ENCODE results near the gene CHN2. TPM values are rescaled to one million over a fixed set of nuclear protein-coding genes. Genes with fewer than 3 reads are reported as not detected.

CHN2 gene
- total RNA-seq, 4 donors from 2014 or later = 7.6 to 15.3 (median 10.0) TPM

DNA sequence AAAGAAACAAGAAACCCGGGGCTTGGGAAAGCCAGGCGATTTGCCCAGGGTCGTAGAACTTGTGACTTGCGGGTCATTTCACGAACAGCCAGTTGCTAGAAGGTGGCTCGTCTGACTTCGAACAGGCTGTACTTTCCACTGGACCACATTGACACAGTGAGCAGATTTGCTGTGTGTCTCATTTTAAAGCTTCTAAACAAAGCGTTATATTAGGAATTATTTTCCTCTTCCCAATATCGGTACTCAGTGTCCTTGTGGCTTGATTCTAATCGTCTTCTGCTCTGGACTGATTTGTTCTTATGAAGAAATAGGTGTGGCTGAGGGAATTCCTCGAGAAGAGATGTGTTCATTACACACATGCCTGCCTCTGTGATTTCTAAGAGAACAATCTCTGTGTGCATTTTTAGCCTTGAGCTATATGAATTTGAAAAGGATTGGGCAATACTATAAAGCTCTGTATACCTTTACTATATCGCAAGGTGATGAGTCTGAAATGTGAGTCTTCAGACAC lies 219.1 kb downstream of the CHN2 start:
- Histone ChIP-seq H3K9me3 (no peaks in the 10 kb centered on the region), H3K4me1 (no peaks in the 10 kb centered on the region), H3K4me3 (no peak overlapping the region), H3K27me3 (no peaks in the 10 kb centered on the region), H3K36me3 (no peaks in the 10 kb centered on the region), H3K27ac (no peak overlapping the region)
- 77 to 86% methylated on average over 11 to 12 of the region's 12 CpGs for WGBS, 2 donors (ENCODE audit: low coverage in 1 of 2)
- TF ChIP-seq, protein P1, sequence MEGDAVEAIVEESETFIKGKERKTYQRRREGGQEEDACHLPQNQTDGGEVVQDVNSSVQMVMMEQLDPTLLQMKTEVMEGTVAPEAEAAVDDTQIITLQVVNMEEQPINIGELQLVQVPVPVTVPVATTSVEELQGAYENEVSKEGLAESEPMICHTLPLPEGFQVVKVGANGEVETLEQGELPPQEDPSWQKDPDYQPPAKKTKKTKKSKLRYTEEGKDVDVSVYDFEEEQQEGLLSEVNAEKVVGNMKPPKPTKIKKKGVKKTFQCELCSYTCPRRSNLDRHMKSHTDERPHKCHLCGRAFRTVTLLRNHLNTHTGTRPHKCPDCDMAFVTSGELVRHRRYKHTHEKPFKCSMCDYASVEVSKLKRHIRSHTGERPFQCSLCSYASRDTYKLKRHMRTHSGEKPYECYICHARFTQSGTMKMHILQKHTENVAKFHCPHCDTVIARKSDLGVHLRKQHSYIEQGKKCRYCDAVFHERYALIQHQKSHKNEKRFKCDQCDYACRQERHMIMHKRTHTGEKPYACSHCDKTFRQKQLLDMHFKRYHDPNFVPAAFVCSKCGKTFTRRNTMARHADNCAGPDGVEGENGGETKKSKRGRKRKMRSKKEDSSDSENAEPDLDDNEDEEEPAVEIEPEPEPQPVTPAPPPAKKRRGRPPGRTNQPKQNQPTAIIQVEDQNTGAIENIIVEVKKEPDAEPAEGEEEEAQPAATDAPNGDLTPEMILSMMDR (IDR thresholded peaks at IDR 0.05) = no peak
- no peak for TF ChIP-seq POLR2A (IDR thresholded peaks at IDR 0.05)
- TF ChIP-seq POLR2AphosphoS5 (IDR thresholded peaks at IDR 0.05) = no peak
- TF ChIP-seq EP300 (IDR thresholded peaks at IDR 0.05) = no peak
- ATAC-seq = no peak

DNA sequence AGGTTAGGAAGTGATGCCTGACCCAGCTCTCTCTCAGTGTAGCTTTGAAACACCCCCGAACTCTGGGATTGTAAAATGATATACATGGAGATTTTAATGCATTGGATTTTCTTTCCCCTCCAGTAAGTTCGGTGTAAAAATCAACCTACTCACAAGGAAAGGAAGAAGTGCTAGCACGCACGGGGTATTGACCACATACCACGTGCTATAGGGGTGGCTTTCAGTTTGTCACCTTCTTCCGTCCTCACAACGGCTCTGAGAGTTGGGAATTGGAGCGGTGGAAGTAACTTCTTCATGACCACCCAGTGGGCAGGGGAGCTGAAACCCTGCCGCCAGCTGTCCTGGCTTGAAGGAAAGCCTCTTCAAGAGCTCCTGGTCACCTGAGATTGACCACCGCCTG lies 219.6 kb downstream of the CHN2 start:
- WGBS, 2 donors (ENCODE audit: low coverage in 1 of 2) = 91 to 100% methylated on average over 8 of the region's 10 CpGs
- ATAC-seq = no peak
- no peaks in the 10 kb centered on the region for H3K4me1 ChIP-seq
- no peaks in the 10 kb centered on the region for H3K27me3 ChIP-seq
- no peak overlapping the region for H3K27ac ChIP-seq
- no peak overlapping the region for H3K4me3 ChIP-seq
- H3K36me3 ChIP-seq = no peaks in the 10 kb centered on the region
- H3K9me3 ChIP-seq = no peaks in the 10 kb centered on the region
- TF ChIP-seq POLR2AphosphoS5 (IDR thresholded peaks at IDR 0.05) (no peak), EP300 (IDR thresholded peaks at IDR 0.05) (no peak), POLR2A (IDR thresholded peaks at IDR 0.05) (no peak)
- TF ChIP-seq, protein P1 (IDR thresholded peaks at IDR 0.05) = no peak

DNA sequence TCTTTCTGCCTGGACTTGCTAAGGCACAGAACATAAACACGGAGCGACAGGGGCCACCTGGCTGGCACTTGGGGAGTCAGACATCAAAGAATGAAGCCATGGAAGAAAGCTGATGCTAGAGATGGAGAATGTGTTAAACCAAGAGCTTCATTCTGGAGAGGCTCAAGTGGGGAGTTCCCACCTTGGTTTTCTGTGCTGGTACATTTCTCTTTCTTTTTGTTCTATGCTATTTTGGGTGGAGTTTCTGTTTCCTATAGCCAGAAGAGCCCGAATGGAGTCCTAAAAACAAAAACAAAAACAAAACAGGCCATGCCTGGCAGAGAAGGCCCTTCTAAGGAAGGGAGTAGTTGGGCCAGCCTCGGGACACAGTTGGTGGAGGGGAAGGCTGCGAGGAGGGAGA lies 220.6 kb downstream of the CHN2 start:
- TF ChIP-seq EP300 (IDR thresholded peaks at IDR 0.05) (no peak), POLR2A (IDR thresholded peaks at IDR 0.05) (no peak), POLR2AphosphoS5 (IDR thresholded peaks at IDR 0.05) (no peak)
- TF ChIP-seq, protein P1 (IDR thresholded peaks at IDR 0.05) = no peak
- H3K4me1 ChIP-seq = no peaks in the 10 kb centered on the region
- 78% methylated on average over 3 of the region's 5 CpGs; no CpG with 5 or more reads in 1 of the 2 donors for WGBS, 2 donors (ENCODE audit: low coverage in 1 of 2)

DNA sequence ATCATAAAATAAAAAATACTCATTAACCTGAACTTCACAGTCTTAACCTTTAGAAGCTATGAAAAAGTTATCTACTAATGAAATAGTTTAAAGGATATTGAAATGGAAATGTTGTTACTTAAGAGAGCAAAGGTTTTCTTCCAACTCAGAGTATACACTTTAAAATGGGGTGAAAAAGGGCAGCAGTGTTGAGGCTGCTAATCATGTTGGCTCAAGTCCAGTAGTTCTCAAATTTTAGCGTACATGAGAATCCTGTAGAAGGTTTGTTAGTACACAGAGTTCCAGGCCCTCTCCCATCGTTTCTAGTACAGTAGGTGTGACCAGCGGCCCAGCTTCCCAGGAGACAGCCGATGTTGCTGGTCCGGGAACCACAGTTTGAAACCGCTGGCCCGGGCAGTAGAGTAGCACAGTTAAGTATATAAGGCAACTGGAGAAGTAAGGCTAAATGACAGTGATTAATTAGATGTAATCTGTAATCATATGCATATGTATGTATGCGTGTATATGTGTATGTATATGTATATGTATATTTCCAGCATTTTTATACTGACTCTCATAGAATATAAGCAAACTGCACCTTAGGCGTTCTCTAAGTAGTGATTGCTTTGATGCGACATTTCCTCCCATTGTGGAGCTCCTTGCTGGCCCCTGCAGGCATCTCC lies 221.8 kb downstream of the CHN2 start:
- WGBS, 2 donors (ENCODE audit: low coverage in 1 of 2) = 75 to 88% methylated on average over 9 of the region's 10 CpGs
- Histone ChIP-seq H3K4me3 (no peak overlapping the region), H3K36me3 (no peaks in the 10 kb centered on the region), H3K9me3 (no peaks in the 10 kb centered on the region), H3K27me3 (no peaks in the 10 kb centered on the region), H3K27ac (no peak overlapping the region), H3K4me1 (no peaks in the 10 kb centered on the region)
- no peak for ATAC-seq
- no peak for TF ChIP-seq POLR2A (IDR thresholded peaks at IDR 0.05)
- no peak for TF ChIP-seq POLR2AphosphoS5 (IDR thresholded peaks at IDR 0.05)
- TF ChIP-seq, protein P1 (IDR thresholded peaks at IDR 0.05) = no peak
- TF ChIP-seq EP300 (IDR thresholded peaks at IDR 0.05) = no peak

More for the DNA sequence above, 220.6 kb downstream of the CHN2 start:
- ATAC-seq = no peak
- Histone ChIP-seq H3K27ac (no peak overlapping the region), H3K4me3 (no peak overlapping the region), H3K36me3 (no peaks in the 10 kb centered on the region), H3K9me3 (no peaks in the 10 kb centered on the region), H3K27me3 (no peaks in the 10 kb centered on the region)

DNA sequence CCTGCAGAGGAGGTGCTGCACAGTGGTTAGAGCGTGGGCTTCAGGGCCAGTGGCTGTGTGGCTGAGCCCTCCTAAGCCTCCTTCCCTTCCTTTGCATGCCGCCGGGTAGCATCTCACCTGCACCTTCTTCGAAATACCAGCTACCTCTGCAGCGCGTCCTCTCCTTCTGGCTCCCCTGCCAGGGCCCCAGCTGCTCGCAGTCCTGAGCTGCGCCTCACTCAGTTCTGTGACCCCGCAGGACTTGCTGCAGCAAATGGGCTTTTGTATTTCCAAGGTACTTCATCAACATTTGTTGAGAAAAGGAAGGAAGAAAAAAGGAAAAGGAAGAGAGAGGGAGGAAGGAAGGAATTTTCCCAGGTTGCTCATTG lies 222.3 kb downstream of the CHN2 start:
- H3K4me1 ChIP-seq = no peaks in the 10 kb centered on the region
- no peaks in the 10 kb centered on the region for H3K27me3 ChIP-seq
- no peaks in the 10 kb centered on the region for H3K9me3 ChIP-seq
- no peak overlapping the region for H3K4me3 ChIP-seq
- WGBS, 2 donors (ENCODE audit: low coverage in 1 of 2) = 80 to 100% methylated on average over 1 to 2 of the region's 9 CpGs
- no peaks in the 10 kb centered on the region for H3K36me3 ChIP-seq
- TF ChIP-seq, protein P1 (IDR thresholded peaks at IDR 0.05) = no peak
- TF ChIP-seq POLR2A (IDR thresholded peaks at IDR 0.05) = no peak
- TF ChIP-seq POLR2AphosphoS5 (IDR thresholded peaks at IDR 0.05) = no peak
- no peak for TF ChIP-seq EP300 (IDR thresholded peaks at IDR 0.05)
- no peak for ATAC-seq
- no peak overlapping the region for H3K27ac ChIP-seq
